Measurements from ENCODE around the gene PSMD14. TPM values are rescaled to one million over a fixed set of nuclear protein-coding genes. Genes with fewer than 3 reads are reported as not detected.

The PSMD14 gene
- total RNA-seq, 1 donor from 2014 or later: 55.2 TPM

- no peak for DNase-seq (ENCODE audit: low spot score, unreplicated experiment)
- no peak for TF ChIP-seq CTCF (IDR thresholded peaks at IDR 0.05; ENCODE audit: unreplicated experiment)
- Mint-ChIP-seq H3K9me3 (ENCODE audit: low read depth) (peaks cover 4% of the 10 kb centered on the region), H3K27ac (no peak overlapping the region), H3K4me3 (ENCODE audit: low read depth) (no peak overlapping the region), H3K4me1 (ENCODE audit: low read depth) (peaks cover 10% of the 10 kb centered on the region), H3K36me3 (ENCODE audit: insufficient read depth) (no peaks in the 10 kb centered on the region), H3K27me3 (peaks cover 5% of the 10 kb centered on the region)
These were observed 130.4 kb downstream of the PSMD14 start for GRCh38 chr2:161438598-161438997.

DNA sequence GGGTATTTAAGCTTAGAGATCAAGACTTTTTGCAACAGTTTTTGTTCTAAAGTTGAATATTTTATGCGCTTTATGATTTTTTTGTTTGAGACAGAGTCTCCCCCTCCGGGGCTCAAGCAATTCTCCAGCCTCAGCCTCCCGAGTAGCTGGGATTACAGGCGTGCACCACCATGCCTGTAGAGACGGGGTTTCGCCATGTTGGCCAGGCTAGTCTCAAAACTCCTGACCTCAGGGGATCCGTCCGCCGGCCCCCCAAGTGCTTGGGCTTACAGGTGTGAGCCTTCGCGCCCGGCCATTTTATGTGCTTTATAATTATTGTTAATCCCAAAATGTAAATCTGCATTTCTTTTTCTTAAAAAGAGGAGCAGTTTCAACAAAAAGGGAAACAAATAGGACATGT lies 136.9 kb downstream of the PSMD14 start:
- Mint-ChIP-seq H3K27ac (no peak overlapping the region), H3K27me3 (no peaks in the 10 kb centered on the region), H3K9me3 (ENCODE audit: low read depth) (no peaks in the 10 kb centered on the region), H3K36me3 (ENCODE audit: insufficient read depth) (no peaks in the 10 kb centered on the region), H3K4me3 (ENCODE audit: low read depth) (no peak overlapping the region), H3K4me1 (ENCODE audit: low read depth) (peaks cover 3% of the 10 kb centered on the region)
- no peak for TF ChIP-seq CTCF (IDR thresholded peaks at IDR 0.05; ENCODE audit: unreplicated experiment)
- DNase-seq (ENCODE audit: low spot score, unreplicated experiment): no peak

DNA sequence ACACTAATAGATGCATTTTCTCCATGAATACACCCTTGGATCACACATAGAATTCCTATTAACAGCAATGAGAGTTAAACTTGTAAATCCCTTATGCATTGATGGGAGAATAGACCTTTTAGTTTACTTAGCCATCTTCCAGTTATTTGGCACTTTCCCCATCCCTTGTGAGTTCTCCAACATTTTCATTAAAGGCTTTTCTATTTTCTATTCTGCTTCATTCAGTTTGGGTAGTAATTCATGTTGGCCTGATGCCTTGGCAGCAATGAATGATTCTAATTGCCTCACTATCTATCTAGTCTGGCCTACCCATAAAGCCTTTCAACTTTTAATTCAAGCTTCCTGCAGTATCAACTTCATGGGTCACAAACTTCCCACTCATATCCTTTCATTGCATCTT lies 140.2 kb downstream of the PSMD14 start:
- Mint-ChIP-seq H3K4me1 (ENCODE audit: low read depth) (no peaks in the 10 kb centered on the region), H3K27ac (no peak overlapping the region), H3K9me3 (ENCODE audit: low read depth) (no peaks in the 10 kb centered on the region), H3K27me3 (no peaks in the 10 kb centered on the region), H3K36me3 (ENCODE audit: insufficient read depth) (no peaks in the 10 kb centered on the region), H3K4me3 (ENCODE audit: low read depth) (no peak overlapping the region)
- TF ChIP-seq CTCF (IDR thresholded peaks at IDR 0.05; ENCODE audit: unreplicated experiment): no peak
- no peak for DNase-seq (ENCODE audit: low spot score, unreplicated experiment)

Other genes with a start within 250 kb of the PSMD14 start
- gene TANK, start 148.0 kb upstream of the PSMD14 start, total RNA-seq: 33.5 and 34.4 TPM in 2 replicates
- not detected in 2 replicates for gene TBR1, start 107.9 kb downstream of the PSMD14 start, total RNA-seq

All from progenitor cell of endocrine pancreas (in vitro differentiated cells).